HFFc6 (cell line): ENCODE measurements around the gene DOCK2. TPM values are rescaled to one million over a fixed set of nuclear protein-coding genes. Genes with fewer than 3 reads are reported as not detected.

Experiments
- DNase-seq: peaks from one replicate; pipeline ENCODE4 v3.0.0-alpha.2; 2018
- H3K27ac Mint-ChIP-seq: 2 replicates; pipeline ENCODE4 v1.8.0; 2020; ENCODE audit warnings: mild to moderate bottlenecking, mixed read lengths
- H3K27me3 Mint-ChIP-seq: 2 replicates; pipeline ENCODE4 v1.8.0; 2021; ENCODE audit warnings: mild to moderate bottlenecking, moderate library complexity, mixed read lengths; ENCODE audit not compliant: insufficient read depth
- H3K36me3 Mint-ChIP-seq: 2 replicates; pipeline ENCODE4 v1.8.0; 2021; ENCODE audit warnings: low read depth, mixed read lengths
- H3K4me1 Mint-ChIP-seq: 2 replicates; pipeline ENCODE4 v1.8.0; 2020; ENCODE audit warnings: low read depth, mixed read lengths
- H3K4me3 Mint-ChIP-seq: 2 replicates; pipeline ENCODE4 v1.8.0; 2020; ENCODE audit warnings: mild to moderate bottlenecking, moderate library complexity, mixed read lengths
- H3K9me3 Mint-ChIP-seq: 2 replicates; pipeline ENCODE4 v1.8.0; 2020; ENCODE audit warnings: mild to moderate bottlenecking, mixed read lengths
- CTCF ChIP-seq: fragments of 200-600 bp; sonication (generic); IDR thresholded peaks from 2 replicates; pipeline ENCODE4 v1.5.0; 2021; ENCODE audit warnings: antibody characterized with exemption, mild to moderate bottlenecking
- long read RNA-seq: library from polyadenylated mRNA; unstranded; transcript quantifications from one replicate; pipeline ENCODE4 v2.0.0, GENCODE V29; 2019
- total RNA-seq, 6 experiments: library from RNA; stranded (reverse); fragmentation: NEBNext Ultra II Directional; extraction: Animal tissue kit (Norgen Biotek cat#: 25700); gene quantifications; 2 replicates in 1 of 6; 3 replicates in 5 of 6; pipeline ENCODE4 v1.2.3, GENCODE V29; 2021

DOCK2 gene
- 1 to 10 TPM; 1.4 to 6.5 (median 3.0) TPM for total RNA-seq
- long read RNA-seq, partial matches to known transcripts = 2 of 7 reads
- long read RNA-seq, other reads (novel, unspliced or antisense) = 4 of 7 reads

- peaks cover 24% of the 10 kb centered on the region for H3K4me1 Mint-ChIP-seq
- no peak within 1 kb of the TSS for H3K4me3 Mint-ChIP-seq
- DNase-seq = no peak
- TF ChIP-seq CTCF = no peak
- peaks cover 36% of the 10 kb centered on the region for H3K9me3 Mint-ChIP-seq
- peaks cover 36% of the 10 kb centered on the region for H3K36me3 Mint-ChIP-seq
- no peaks in the 10 kb centered on the region for H3K27me3 Mint-ChIP-seq
- no peak within 1 kb of the TSS for H3K27ac Mint-ChIP-seq
Observed at GRCh38 chr5:169637085-169637548, at the start of gene DOCK2. Gene DOCK2, plus strand, starts transcription at chr5:169637275. Its CDS starts 52 bp downstream, at chr5:169637327.

GRCh38 chr5:169590602-169591001 is 46.5 kb upstream of the DOCK2 start:
- no peak for TF ChIP-seq CTCF
- Mint-ChIP-seq H3K36me3 (peaks cover 82% of the 10 kb centered on the region), H3K27ac (peak overlapping the region; percentile 23; the same call in 1 of the 2 replicates), H3K4me1 (peaks cover 98% of the 10 kb centered on the region), H3K27me3 (no peaks in the 10 kb centered on the region), H3K4me3 (no peak overlapping the region), H3K9me3 (no peaks in the 10 kb centered on the region)
- DNase-seq = no peak

DNA sequence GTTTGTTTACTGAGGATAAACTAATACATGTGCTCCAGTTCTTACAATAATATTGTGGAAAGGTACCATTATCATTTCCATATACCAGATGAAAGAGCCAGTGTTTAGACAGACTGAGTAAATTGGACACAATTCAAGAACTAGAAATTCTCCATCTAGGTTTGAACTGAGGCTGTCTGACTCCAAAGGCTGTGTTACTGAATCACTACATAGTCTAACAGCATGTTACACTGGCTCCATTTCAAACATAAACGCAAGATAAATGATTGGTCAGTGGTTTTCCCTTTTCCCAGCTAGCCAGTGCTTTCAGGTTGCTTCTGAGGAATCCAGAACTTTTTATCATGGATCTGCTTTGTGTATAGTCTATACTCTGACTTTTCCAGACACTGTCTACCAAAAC is 45.4 kb upstream of the DOCK2 start:
- H3K4me3 Mint-ChIP-seq = peak overlapping the region; percentile 39; the same call in 1 of the 2 replicates
- peaks cover 97% of the 10 kb centered on the region for H3K4me1 Mint-ChIP-seq
- no peaks in the 10 kb centered on the region for H3K27me3 Mint-ChIP-seq
- H3K27ac Mint-ChIP-seq = peak overlapping the region; percentile 68
- no peaks in the 10 kb centered on the region for H3K9me3 Mint-ChIP-seq
- no peak for TF ChIP-seq CTCF
- H3K36me3 Mint-ChIP-seq = peaks cover 82% of the 10 kb centered on the region
- peak; percentile 61 for DNase-seq

DNA sequence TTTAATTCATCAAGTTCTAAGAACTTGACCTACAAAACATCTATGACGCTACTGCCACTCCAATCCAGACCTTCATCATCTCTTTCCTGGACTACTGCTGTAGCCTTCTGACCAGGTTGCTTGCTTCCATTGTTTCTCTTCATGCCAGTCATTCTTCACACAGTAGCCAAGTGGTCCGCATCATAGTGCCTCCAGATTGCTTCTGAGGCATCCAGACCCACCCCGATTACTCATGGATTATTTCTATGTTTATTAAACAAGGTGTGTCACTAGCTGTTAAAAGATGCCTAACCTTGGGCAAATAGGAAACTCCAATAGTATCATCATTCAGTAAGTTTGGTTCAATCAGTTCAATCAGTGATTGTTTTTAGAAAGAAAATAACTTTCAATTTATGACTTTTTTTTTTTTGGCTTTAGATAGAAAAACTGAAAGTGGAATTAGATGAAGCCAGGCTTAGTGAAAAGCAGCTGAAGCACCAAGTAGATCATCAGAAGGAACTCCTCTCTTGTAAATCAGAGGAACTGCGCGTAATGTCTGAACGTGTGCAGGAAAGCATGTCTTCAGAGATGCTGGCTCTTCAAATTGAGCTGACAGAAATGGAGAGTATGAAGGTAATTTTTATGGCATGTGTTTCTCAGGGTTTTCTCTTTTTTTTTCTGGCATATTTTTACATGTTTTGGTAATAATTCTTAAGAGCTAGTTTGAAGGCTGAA is 44.0 kb upstream of the DOCK2 start:
- H3K27ac Mint-ChIP-seq = peak overlapping the region; percentile 75
- no peaks in the 10 kb centered on the region for H3K9me3 Mint-ChIP-seq
- peaks cover 89% of the 10 kb centered on the region for H3K36me3 Mint-ChIP-seq
- H3K4me1 Mint-ChIP-seq = peaks cover 97% of the 10 kb centered on the region
- H3K27me3 Mint-ChIP-seq = no peaks in the 10 kb centered on the region
- H3K4me3 Mint-ChIP-seq = peak overlapping the region; percentile 1
- no peak for TF ChIP-seq CTCF
- DNase-seq = peak; percentile 16

DNA sequence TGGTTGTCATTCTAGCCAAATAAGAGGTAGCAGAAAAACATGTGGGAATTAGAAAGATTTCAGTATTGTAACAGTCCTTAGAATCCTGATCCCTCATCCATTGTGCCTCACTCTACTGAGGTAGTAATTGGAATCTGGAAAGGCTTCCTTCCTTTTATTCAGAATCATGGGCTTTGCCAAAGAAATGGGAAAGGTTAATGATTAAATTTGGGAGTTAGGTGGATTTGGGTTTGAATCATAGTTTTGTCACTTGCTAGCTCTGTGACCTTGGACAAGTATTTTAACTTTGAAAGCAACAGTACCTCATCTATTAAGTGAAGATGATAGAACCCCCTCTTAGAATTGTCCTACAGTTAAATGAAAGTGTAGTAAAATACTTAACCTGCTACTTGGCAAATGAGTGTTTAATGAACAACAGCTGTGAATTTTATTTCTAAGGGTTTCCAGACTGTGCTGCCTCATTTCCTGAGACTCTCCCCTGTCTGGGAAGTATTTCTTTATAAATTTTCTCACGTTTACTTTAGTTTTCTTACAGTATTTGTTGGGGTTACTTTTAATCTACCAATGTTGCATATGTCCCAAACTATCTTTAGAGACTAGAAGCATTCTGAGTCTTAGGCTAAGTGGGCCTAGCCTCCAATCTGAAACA is 41.8 kb upstream of the DOCK2 start:
- no peak for DNase-seq
- Mint-ChIP-seq H3K4me1 (peaks cover 94% of the 10 kb centered on the region), H3K36me3 (peaks cover 85% of the 10 kb centered on the region), H3K27ac (peak overlapping the region; percentile 61), H3K4me3 (no peak overlapping the region), H3K27me3 (no peaks in the 10 kb centered on the region), H3K9me3 (no peaks in the 10 kb centered on the region)
- TF ChIP-seq CTCF = no peak
